Suprapubic skin (tissue), 4 donors: ENCODE results near the gene HTR3A.

ENCODE experiments used
- EP300 ChIP-seq: sonication (generic); formaldehyde crosslinking; IDR thresholded peaks from one replicate; pipeline ENCODE4 v1.6.1; 2017; ENCODE audit warnings: antibody characterized with exemption
- POLR2A ChIP-seq, 2 donors: fragments of 450-650 bp; IDR thresholded peaks; one replicate each; pipeline ENCODE4 v1.6.1; 2017; ENCODE audit warnings: antibody characterized with exemption in 2 of 2, mild to moderate bottlenecking in 2 of 2, moderate library complexity in 2 of 2
- POLR2AphosphoS5 ChIP-seq, 3 donors: sonication (generic); formaldehyde crosslinking; IDR thresholded peaks; one replicate each; pipeline ENCODE4 v1.6.1; 2017; ENCODE audit warnings: antibody characterized with exemption in 3 of 3
- TF ChIP-seq, protein P1 (sequence below), 2 donors: fragments of 200-600 bp in 1 of 2; fragments of 450-650 bp in 1 of 2; sonication (generic) in 1 of 2; IDR thresholded peaks; one replicate each; pipeline ENCODE4 v1.5.1; 2016 to 2019; ENCODE audit warnings: antibody characterized with exemption in 2 of 2, mild to moderate bottlenecking in 1 of 2, moderate library complexity in 1 of 2

GRCh38 chr11:113954235-113954634, 20.7 kb upstream of the HTR3A start:
- TF ChIP-seq, protein P1, sequence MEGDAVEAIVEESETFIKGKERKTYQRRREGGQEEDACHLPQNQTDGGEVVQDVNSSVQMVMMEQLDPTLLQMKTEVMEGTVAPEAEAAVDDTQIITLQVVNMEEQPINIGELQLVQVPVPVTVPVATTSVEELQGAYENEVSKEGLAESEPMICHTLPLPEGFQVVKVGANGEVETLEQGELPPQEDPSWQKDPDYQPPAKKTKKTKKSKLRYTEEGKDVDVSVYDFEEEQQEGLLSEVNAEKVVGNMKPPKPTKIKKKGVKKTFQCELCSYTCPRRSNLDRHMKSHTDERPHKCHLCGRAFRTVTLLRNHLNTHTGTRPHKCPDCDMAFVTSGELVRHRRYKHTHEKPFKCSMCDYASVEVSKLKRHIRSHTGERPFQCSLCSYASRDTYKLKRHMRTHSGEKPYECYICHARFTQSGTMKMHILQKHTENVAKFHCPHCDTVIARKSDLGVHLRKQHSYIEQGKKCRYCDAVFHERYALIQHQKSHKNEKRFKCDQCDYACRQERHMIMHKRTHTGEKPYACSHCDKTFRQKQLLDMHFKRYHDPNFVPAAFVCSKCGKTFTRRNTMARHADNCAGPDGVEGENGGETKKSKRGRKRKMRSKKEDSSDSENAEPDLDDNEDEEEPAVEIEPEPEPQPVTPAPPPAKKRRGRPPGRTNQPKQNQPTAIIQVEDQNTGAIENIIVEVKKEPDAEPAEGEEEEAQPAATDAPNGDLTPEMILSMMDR (IDR thresholded peaks at IDR 0.05) = no peak
- TF ChIP-seq POLR2AphosphoS5 (IDR thresholded peaks at IDR 0.05) (no peak), EP300 (no peak), POLR2A (IDR thresholded peaks at IDR 0.05) (no peak)
